ENCODE results near the gene CCDC146. TPM values are rescaled to one million over a fixed set of nuclear protein-coding genes. Genes with fewer than 3 reads are reported as not detected.

Gene CCDC146
- total and polyA plus RNA-seq, 2 experiments from 2014 or later = 1.9 to 4.0 TPM

GRCh38 chr7:77252506-77252905 lies 130.1 kb downstream of the CCDC146 start:
- Histone ChIP-seq H4K20me1 (ENCODE audit: insufficient read depth, poor library complexity, severe bottlenecking) (no peaks in the 10 kb centered on the region), H3K4me2 (no peak overlapping the region), H3K27ac (no peak overlapping the region), H3K9me2 (replicated peaks; ENCODE audit: insufficient read depth) (no peaks in the 10 kb centered on the region), H3K36me3 (replicated peaks; ENCODE audit: insufficient read depth, low read depth) (no peaks in the 10 kb centered on the region), H3K79me2 (no peaks in the 10 kb centered on the region), H3K9me3 (ENCODE audit: low read depth) (no peaks in the 10 kb centered on the region), H3K27me3 (no peaks in the 10 kb centered on the region), H3K4me3 (no peak overlapping the region), H2AFZ (no peak overlapping the region), H3K4me1 (ENCODE audit: insufficient read depth) (no peaks in the 10 kb centered on the region)
- DNase-seq (ENCODE audit: low spot score) = no peak
- no peak for TF ChIP-seq EZH2phosphoT487 (IDR thresholded peaks at IDR 0.05; ENCODE audit: low read depth, severe bottlenecking, unreplicated experiment)
- no peak for TF ChIP-seq EZH2 (IDR thresholded peaks at IDR 0.05; ENCODE audit: borderline replicate concordance)
- no peak for TF ChIP-seq CTCF (IDR thresholded peaks at IDR 0.05; ENCODE audit: poor library complexity)
- WGBS (ENCODE audit: low lambda C conversion rate, missing lambda C conversion rate) = 93% methylated on average over 5 of the region's 5 CpGs

GRCh38 chr7:77253151-77253550 lies 130.7 kb downstream of the CCDC146 start:
- Histone ChIP-seq H3K4me3 (no peak overlapping the region), H3K27me3 (no peaks in the 10 kb centered on the region), H3K4me2 (no peak overlapping the region), H2AFZ (no peak overlapping the region), H3K36me3 (replicated peaks; ENCODE audit: insufficient read depth, low read depth) (no peaks in the 10 kb centered on the region), H3K27ac (no peak overlapping the region), H3K79me2 (no peaks in the 10 kb centered on the region), H3K9me3 (ENCODE audit: low read depth) (no peaks in the 10 kb centered on the region), H3K9me2 (replicated peaks; ENCODE audit: insufficient read depth) (no peaks in the 10 kb centered on the region), H3K4me1 (ENCODE audit: insufficient read depth) (no peaks in the 10 kb centered on the region), H4K20me1 (ENCODE audit: insufficient read depth, poor library complexity, severe bottlenecking) (no peaks in the 10 kb centered on the region)
- no peak for DNase-seq (ENCODE audit: low spot score)
- WGBS (ENCODE audit: low lambda C conversion rate, missing lambda C conversion rate) = 85% methylated on average over 3 of the region's 3 CpGs
- TF ChIP-seq EZH2phosphoT487 (IDR thresholded peaks at IDR 0.05; ENCODE audit: low read depth, severe bottlenecking, unreplicated experiment) (no peak), EZH2 (IDR thresholded peaks at IDR 0.05; ENCODE audit: borderline replicate concordance) (no peak), CTCF (IDR thresholded peaks at IDR 0.05; ENCODE audit: poor library complexity) (no peak)

- Histone ChIP-seq H4K20me1 (ENCODE audit: insufficient read depth, poor library complexity, severe bottlenecking) (no peaks in the 10 kb centered on the region), H2AFZ (no peak overlapping the region), H3K9me2 (replicated peaks; ENCODE audit: insufficient read depth) (no peaks in the 10 kb centered on the region), H3K79me2 (no peaks in the 10 kb centered on the region), H3K27ac (no peak overlapping the region), H3K4me1 (ENCODE audit: insufficient read depth) (no peaks in the 10 kb centered on the region), H3K4me2 (no peak overlapping the region), H3K27me3 (no peaks in the 10 kb centered on the region), H3K4me3 (no peak overlapping the region), H3K36me3 (replicated peaks; ENCODE audit: insufficient read depth, low read depth) (no peaks in the 10 kb centered on the region), H3K9me3 (ENCODE audit: low read depth) (no peaks in the 10 kb centered on the region)
- no peak for DNase-seq (ENCODE audit: low spot score)
- TF ChIP-seq CTCF (IDR thresholded peaks at IDR 0.05; ENCODE audit: poor library complexity) = no peak
- no peak for TF ChIP-seq EZH2 (IDR thresholded peaks at IDR 0.05; ENCODE audit: borderline replicate concordance)
- no peak for TF ChIP-seq EZH2phosphoT487 (IDR thresholded peaks at IDR 0.05; ENCODE audit: low read depth, severe bottlenecking, unreplicated experiment)
Observed at GRCh38 chr7:77254429-77254828, 132.0 kb downstream of the CCDC146 start.

DNA sequence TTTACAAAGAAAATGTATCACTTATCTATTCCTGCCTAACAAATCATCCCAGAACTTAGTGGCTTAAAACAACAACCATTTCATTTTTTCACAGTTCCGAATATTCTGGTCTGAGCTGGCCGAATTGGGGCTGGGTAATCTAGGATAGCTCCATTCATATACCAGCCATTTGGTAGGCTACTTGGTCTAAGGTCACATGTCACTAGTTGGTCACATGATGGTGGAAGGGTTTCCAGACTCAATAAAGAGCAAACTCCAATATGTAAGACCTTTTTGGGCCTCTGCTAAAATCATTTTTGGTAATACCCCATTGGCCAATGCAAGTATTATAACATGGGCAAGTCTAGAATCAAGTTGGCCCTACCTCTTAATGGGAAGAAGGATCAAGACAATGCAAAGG lies 132.5 kb downstream of the CCDC146 start:
- Histone ChIP-seq H3K36me3 (replicated peaks; ENCODE audit: insufficient read depth, low read depth) (no peaks in the 10 kb centered on the region), H4K20me1 (ENCODE audit: insufficient read depth, poor library complexity, severe bottlenecking) (no peaks in the 10 kb centered on the region), H3K4me3 (no peak overlapping the region), H2AFZ (no peak overlapping the region), H3K4me2 (no peak overlapping the region), H3K27ac (no peak overlapping the region), H3K9me3 (ENCODE audit: low read depth) (no peaks in the 10 kb centered on the region), H3K27me3 (no peaks in the 10 kb centered on the region), H3K79me2 (no peaks in the 10 kb centered on the region), H3K4me1 (ENCODE audit: insufficient read depth) (no peaks in the 10 kb centered on the region), H3K9me2 (replicated peaks; ENCODE audit: insufficient read depth) (no peaks in the 10 kb centered on the region)
- WGBS (ENCODE audit: low lambda C conversion rate, missing lambda C conversion rate) = 90% methylated on average over 2 of the region's 2 CpGs
- DNase-seq (ENCODE audit: low spot score) = no peak
- TF ChIP-seq CTCF (IDR thresholded peaks at IDR 0.05; ENCODE audit: poor library complexity) (no peak), EZH2phosphoT487 (IDR thresholded peaks at IDR 0.05; ENCODE audit: low read depth, severe bottlenecking, unreplicated experiment) (no peak), EZH2 (IDR thresholded peaks at IDR 0.05; ENCODE audit: borderline replicate concordance) (no peak)
